GM12892 (cell line): ENCODE measurements around the gene KCNMA1.

ENCODE experiments used
- POLR2A ChIP-seq: IDR thresholded peaks from 2 replicates; pipeline ENCODE4 v1.6.1; 2011; ENCODE audit warnings: low read depth, low read length, control low read depth
- TAF1 ChIP-seq: IDR thresholded peaks from 2 replicates; pipeline ENCODE4 v1.6.1; 2011; ENCODE audit warnings: low read depth, mild to moderate bottlenecking, control low read depth, low read length, borderline replicate concordance

GRCh38 chr10:76968483-76968882 lies 669.1 kb downstream of the KCNMA1 start:
- TF ChIP-seq POLR2A (no peak), TAF1 (no peak)
